ENCODE results near the gene COMTD1. TPM values are rescaled to one million over a fixed set of nuclear protein-coding genes. Genes with fewer than 3 reads are reported as not detected.

Gene COMTD1
- total and polyA plus RNA-seq, 10 of the 15 experiments (the other 5 are each of a cell fraction or from before 2014, with no cell fraction given): 0.39 to 64.3 (median 26.0) TPM

GRCh38 chr10:75246506-75246905, 10.7 kb upstream of the COMTD1 start (continued):
- no peak for TF ChIP-seq NFIC (IDR thresholded peaks at IDR 0.05; ENCODE audit: low read depth, low read length)
- TF ChIP-seq HCFC1 (IDR thresholded peaks at IDR 0.05; ENCODE audit: low read length): no peak
- TF ChIP-seq POLR2AphosphoS2 (IDR thresholded peaks at IDR 0.05; ENCODE audit: low read depth, low read length): no peak

- H3K27me3 ChIP-seq (replicated peaks in 1 of 2; ENCODE audit: control insufficient read depth in 2 of 2, insufficient read depth in 2 of 2, low read length in 1 of 2): no peaks in the 10 kb centered on the region
- no peaks in the 10 kb centered on the region for H3K4me1 ChIP-seq (ENCODE audit: control insufficient read depth, insufficient read depth, low read length)
- no peak for TF ChIP-seq NBN (IDR thresholded peaks at IDR 0.05)
- no peak for TF ChIP-seq TARDBP (IDR thresholded peaks at IDR 0.05; ENCODE audit: borderline replicate concordance)
- TF ChIP-seq PBX3 (IDR thresholded peaks at IDR 0.05; ENCODE audit: insufficient replicate concordance, low read depth, low read length): no peak
- TF ChIP-seq NR2F1 (conservative IDR thresholded peaks at IDR 0.05): no peak
- TF ChIP-seq POLR2AphosphoS2 (IDR thresholded peaks at IDR 0.05; ENCODE audit: low read depth, low read length): no peak
- no peak for TF ChIP-seq KAT2A (conservative IDR thresholded peaks at IDR 0.05; ENCODE audit: control insufficient read depth, low read depth, low read length)
- TF ChIP-seq JUND (IDR thresholded peaks at IDR 0.05; ENCODE audit: low read depth, low read length): no peak
- TF ChIP-seq ZSCAN29 (IDR thresholded peaks at IDR 0.05): no peak
- no peak for TF ChIP-seq ZNF207 (IDR thresholded peaks at IDR 0.05; ENCODE audit: borderline replicate concordance)
- no peak for TF ChIP-seq BMI1 (IDR thresholded peaks at IDR 0.05; ENCODE audit: borderline replicate concordance)
- no peak for TF ChIP-seq TBL1XR1 (IDR thresholded peaks at IDR 0.05; ENCODE audit: low read depth, low read length)
- TF ChIP-seq MXI1 (IDR thresholded peaks at IDR 0.05; ENCODE audit: low read depth, low read length): no peak
- H3K79me2 ChIP-seq (ENCODE audit: control insufficient read depth, insufficient read depth, low read length): no peaks in the 10 kb centered on the region
- POLR2A ChIA-PET: no interaction called here
- RAD21 ChIA-PET (ENCODE audit: unreplicated experiment): no interaction called here
- H4K20me1 ChIP-seq (ENCODE audit: control insufficient read depth, insufficient read depth): no peaks in the 10 kb centered on the region; the same call in 1 of the 2 replicates
- CTCF ChIA-PET: no interaction called here
- H3K27ac ChIP-seq (ENCODE audit: control insufficient read depth, insufficient read depth): no peak overlapping the region
- WGBS (ENCODE audit: insufficient coverage, insufficient replicate concordance, low lambda C conversion rate, missing lambda C conversion rate): 27% methylated on average over 10 of the region's 10 CpGs
- ATAC-seq (no peak), DNase-seq (ENCODE audit: low read depth, low spot score) (no peak), FAIRE-seq (no peak)
- no peaks in the 10 kb centered on the region for H3K36me3 ChIP-seq (ENCODE audit: control insufficient read depth in 2 of 2, insufficient read depth in 2 of 2, low read length in 1 of 2)
- H3K9me3 ChIP-seq (replicated peaks; ENCODE audit: control insufficient read depth, insufficient read depth, low read length): no peaks in the 10 kb centered on the region
- intact Hi-C loops (cut with micrococcal nuclease; ENCODE audit: unreplicated experiment): no loop called here
- H3K9ac ChIP-seq (ENCODE audit: control insufficient read depth, insufficient read depth, low read length): no peak overlapping the region
- BruUV-seq (replicated peaks): no TSS peak
- no peak overlapping the region for H3K4me2 ChIP-seq (ENCODE audit: control insufficient read depth, insufficient read depth)
- no peak overlapping the region for H2AFZ ChIP-seq (ENCODE audit: control insufficient read depth, low read depth, low read length)
- in situ Hi-C loops (cut with MboI): no loop called here
- SMC1A ChIA-PET (ENCODE audit: uncharacterized antibody, unreplicated experiment): interaction anchor here (1.3 kb wide), 1 partner anchor 57 kb away, joined by 4 read pairs; no protein-coding TSS in a partner anchor
- H3K4me3 ChIP-seq: no peak overlapping the region
These were observed 9.8 kb upstream of the COMTD1 start for GRCh38 chr10:75245354-75246250.

All from GM12878 (cell line).